ENCODE results near the gene TBXAS1.

The TBXAS1 gene

DNA sequence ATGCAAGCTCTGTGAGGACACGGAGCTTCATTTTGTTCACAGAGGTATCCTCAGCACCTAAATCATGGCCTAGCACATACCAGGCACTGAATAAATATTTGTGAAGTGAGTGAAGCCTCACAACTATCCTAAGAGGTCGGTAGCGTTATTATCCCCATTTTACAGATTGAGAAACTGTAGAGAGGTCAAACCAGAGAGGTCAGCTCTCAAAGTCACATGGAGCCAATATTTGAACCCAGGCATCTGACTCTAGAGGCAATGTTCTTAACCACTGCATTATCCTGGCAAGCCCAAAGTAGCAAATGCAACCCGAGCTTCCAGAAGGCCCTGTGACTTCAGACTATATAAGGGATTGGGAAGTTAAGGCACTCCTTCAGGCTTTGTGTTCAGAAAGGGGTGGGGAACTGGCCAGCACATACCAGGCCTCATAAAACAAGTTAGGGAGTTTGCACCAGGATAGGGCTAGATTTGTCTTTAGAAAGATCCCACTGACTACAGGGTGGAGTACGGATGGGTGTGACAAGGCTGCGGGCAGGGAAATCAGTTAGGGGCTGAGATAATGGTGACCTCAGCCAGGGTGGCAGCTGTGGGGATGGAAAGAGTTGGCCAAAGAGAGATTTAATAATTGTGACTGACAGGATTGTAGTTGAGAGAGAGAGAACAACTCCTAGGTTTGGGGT, 101.4 kb downstream of the TBXAS1 start:
- H3K27ac ChIP-seq, result no peak overlapping the region
- TF ChIP-seq ZFX (IDR thresholded peaks at IDR 0.05) (no peak), CTCF (conservative IDR thresholded peaks at IDR 0.05) (no peak)

DNA sequence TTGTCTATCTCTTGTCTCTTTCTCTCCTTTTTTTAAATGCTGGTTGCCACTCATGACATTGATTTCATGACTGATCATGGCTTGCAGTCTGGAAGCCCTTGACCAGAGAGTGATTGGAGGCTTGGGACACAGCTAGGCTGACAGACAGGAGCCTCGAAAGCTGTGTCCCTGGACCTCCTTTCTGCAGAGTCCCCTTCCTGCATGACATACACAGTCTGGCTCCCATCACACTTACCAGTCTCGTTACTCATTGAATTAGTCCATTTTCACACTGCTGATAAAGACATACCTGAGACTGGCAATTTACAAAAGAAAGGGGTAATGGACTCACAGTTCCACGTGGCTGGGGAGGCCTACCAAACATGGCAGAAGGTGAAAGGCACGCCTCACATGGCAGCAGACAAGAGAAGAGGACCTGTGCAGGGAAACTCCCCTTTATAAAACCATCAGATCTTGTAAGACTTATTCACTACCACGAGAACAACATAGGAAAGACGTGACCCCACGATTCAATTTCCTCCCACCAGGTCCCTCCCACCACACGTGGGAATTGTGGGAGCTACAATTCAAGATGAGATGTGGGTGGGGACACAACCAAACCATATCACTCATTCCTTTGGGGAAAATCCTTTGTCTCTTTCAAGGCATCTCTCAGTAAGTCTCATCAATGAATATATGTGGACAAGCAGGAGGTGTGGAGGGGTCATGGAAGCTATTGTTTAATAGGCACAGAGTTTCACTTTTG, 102.3 kb downstream of the TBXAS1 start:
- no peak for TF ChIP-seq CTCF (conservative IDR thresholded peaks at IDR 0.05)
- TF ChIP-seq ZFX (IDR thresholded peaks at IDR 0.05), result no peak
- no peak overlapping the region for H3K27ac ChIP-seq

GRCh38 chr7:139932531-139932930, 103.5 kb downstream of the TBXAS1 start:
- no peak for TF ChIP-seq CTCF (conservative IDR thresholded peaks at IDR 0.05)
- no peak for TF ChIP-seq ZFX (IDR thresholded peaks at IDR 0.05)
- no peak overlapping the region for H3K27ac ChIP-seq

GRCh38 chr7:139936760-139937310, 107.8 kb downstream of the TBXAS1 start:
- TF ChIP-seq ZFX (IDR thresholded peaks at IDR 0.05) (no peak), CTCF (conservative IDR thresholded peaks at IDR 0.05) (no peak)
- H3K27ac ChIP-seq, result no peak overlapping the region

- H3K27ac ChIP-seq, result no peak overlapping the region
- no peak for TF ChIP-seq CTCF (conservative IDR thresholded peaks at IDR 0.05)
- no peak for TF ChIP-seq ZFX (IDR thresholded peaks at IDR 0.05)
These were observed 108.7 kb downstream of the TBXAS1 start for GRCh38 chr7:139937715-139938114.

GRCh38 chr7:139940866-139941265, 111.8 kb downstream of the TBXAS1 start:
- TF ChIP-seq ZFX (IDR thresholded peaks at IDR 0.05), result no peak
- TF ChIP-seq CTCF (conservative IDR thresholded peaks at IDR 0.05), result no peak
- H3K27ac ChIP-seq, result no peak overlapping the region

DNA sequence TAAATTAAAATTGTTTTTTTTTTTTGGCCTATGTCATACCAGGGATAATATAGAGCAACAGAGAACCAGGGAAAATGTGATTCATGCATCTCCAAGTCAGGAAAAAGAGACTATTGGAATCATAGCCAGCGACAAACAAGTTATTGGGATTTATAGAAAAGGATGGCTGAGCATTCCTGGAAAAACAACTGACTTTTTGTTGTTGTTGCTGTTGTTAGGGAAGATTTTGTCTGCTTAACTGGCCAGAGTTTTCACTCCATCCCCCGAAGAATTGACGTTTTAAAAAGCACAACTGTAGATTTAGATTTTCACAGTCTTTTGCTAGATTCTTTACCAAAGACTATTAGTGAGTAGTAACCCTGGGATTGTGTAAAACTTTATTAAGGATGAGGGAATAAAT, 112.4 kb downstream of the TBXAS1 start:
- TF ChIP-seq CTCF (conservative IDR thresholded peaks at IDR 0.05) (no peak), ZFX (IDR thresholded peaks at IDR 0.05) (no peak)

More for the DNA sequence above, 112.4 kb downstream of the TBXAS1 start:
- H3K27ac ChIP-seq, result no peak overlapping the region
